ENCODE data around the gene DAZAP1.

DNA sequence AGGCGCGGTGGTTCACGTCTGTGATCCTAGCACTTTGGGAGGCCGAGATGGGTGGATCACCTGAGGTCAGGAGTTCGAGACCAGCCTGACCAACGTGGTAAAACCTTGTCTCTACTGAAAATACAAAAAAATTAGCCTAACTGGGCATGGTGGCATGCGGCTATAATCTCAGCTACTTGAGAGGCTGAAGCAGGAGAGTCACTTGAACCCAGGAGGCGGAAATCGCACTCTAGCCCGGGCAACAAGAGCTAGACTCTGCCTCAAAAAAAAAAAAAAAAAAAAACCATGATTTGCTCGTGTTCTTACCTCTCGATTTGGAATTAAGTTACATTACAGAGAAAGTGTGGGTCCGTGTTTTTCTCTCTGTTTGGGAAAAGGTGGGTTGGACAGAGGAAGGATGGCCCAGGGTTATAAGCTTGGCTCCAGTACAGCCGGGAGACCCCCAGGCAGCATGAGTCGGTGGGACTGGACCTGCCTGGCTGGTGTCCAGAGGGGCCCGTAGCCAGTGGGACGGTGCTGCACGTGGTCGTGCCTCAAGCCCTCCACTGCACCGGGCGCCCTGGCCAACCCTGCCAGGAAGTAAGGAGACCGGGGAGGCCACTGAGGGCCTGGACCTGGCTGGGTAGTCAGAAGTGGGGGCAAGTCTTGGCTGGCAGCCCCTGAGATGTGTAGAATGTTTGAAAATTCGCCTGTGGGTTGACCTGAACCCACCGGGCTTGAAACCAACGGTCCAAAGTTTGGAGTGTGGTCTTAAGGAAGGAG, 34.5 kb downstream of the DAZAP1 start:
- TF ChIP-seq, protein P1, sequence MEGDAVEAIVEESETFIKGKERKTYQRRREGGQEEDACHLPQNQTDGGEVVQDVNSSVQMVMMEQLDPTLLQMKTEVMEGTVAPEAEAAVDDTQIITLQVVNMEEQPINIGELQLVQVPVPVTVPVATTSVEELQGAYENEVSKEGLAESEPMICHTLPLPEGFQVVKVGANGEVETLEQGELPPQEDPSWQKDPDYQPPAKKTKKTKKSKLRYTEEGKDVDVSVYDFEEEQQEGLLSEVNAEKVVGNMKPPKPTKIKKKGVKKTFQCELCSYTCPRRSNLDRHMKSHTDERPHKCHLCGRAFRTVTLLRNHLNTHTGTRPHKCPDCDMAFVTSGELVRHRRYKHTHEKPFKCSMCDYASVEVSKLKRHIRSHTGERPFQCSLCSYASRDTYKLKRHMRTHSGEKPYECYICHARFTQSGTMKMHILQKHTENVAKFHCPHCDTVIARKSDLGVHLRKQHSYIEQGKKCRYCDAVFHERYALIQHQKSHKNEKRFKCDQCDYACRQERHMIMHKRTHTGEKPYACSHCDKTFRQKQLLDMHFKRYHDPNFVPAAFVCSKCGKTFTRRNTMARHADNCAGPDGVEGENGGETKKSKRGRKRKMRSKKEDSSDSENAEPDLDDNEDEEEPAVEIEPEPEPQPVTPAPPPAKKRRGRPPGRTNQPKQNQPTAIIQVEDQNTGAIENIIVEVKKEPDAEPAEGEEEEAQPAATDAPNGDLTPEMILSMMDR (optimal IDR thresholded peaks at IDR 0.05 in 1 of 3, IDR thresholded peaks at IDR 0.05 in 1 of 3, conservative IDR thresholded peaks at IDR 0.05 in 1 of 3; ENCODE audit: extremely low read depth in 1 of 3, insufficient read depth in 2 of 3, low read length in 3 of 3) = no peak
- no peak for TF ChIP-seq EZH2 (IDR thresholded peaks at IDR 0.05; ENCODE audit: low read length)

Measured in keratinocyte (primary cell).